COLO668 (cell line): ENCODE measurements around the gene HOXD4.

Experiments used
- DNase-seq: peaks from one replicate; lab custom pipeline; 2025; ENCODE audit not compliant: unreplicated experiment; lab: John Stamatoyannopoulos, UW

HOXD4 gene

GRCh38 chr2:176156807-176157498, 5.6 kb downstream of the HOXD4 start, which contains the start of gene HOXD3:
Gene HOXD3, plus strand, starts transcription at chr2:176157307. Its CDS starts 11,808 bp downstream, at chr2:176169115.
- peak; percentile 45 for DNase-seq

- peak; percentile 86 for DNase-seq
Observed at GRCh38 chr2:176157499-176158185, 6.3 kb downstream of the HOXD4 start.

GRCh38 chr2:176158186-176158591, 6.8 kb downstream of the HOXD4 start:
- DNase-seq: peak; percentile 69

DNA sequence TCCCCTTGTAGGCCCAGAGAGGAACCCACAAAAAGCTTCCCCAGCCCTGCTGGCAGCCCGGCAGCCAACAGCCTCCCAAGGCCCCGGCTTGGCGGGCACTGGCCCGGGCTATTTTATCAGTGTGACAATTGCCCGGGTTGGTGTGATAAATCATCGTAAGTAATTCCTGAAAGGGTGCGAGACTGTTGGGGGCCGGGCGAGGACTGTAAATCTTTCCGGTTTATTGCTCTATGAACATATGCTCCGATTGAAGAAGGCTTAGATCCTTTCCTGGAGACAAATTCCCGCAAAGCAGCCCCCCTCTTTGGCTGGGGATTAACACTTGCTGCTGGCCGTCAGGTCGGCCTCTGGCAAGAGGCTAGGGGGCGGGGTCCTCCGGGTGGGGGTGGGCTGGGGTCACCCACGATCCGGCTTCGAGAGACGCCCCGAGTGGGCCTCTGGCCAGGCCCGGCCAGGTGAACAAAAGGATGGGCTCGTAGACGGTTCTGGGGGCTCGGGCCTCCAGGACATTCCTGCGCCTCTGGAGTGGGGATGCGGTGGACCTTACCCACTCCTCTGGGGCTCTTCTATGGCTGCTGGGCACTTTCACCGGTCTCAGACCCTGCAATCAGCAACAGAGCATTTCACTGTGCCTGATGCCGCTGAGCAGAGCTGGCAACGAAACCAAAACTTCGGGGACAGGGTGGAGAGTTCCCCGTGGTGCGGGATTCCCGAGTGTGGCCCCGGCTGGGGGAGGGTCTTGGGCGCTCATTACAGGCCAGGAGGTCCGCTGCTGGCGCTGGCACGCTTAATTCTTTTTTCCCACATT, 7.7 kb downstream of the HOXD4 start:
- DNase-seq: peak; percentile 46

- no peak for DNase-seq
Observed at GRCh38 chr2:176159663-176160250, 8.4 kb downstream of the HOXD4 start.

DNA sequence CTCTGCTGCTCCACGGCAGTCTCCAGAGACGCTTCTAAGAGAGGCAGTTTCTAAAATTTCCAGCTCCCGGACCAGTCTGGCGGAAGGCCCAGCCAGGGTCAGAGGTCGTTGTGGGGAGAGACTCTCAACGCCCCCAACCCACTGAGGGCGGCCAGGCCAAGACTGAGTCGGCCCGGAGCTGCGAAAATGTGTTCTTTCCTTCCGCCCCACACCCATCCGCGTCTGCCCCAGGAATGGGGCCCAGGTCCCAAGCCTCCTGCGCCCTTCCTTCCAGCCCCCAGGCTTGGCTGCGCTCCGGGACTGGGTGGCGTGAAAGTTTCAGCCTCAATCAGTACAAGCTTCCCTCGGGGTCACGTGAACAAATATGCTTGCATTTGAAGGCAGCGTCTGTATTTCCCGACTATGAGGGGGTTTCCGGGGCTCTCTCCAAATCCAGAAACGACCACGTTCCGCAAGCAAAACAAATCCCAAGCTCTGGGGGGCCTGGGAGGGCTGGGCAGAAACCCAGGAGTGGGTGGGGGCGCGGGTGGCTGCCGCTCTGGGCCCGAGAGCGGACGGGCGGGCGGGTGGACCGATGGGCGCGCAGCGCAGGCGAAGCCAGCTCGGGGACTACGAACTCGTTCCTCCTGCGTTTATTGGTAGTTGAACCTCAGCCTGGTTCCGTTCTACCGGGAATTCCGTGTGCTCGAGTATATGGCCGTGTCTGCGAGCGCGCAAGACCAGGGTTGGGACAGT, 9.1 kb downstream of the HOXD4 start:
- no peak for DNase-seq

GRCh38 chr2:176160986-176161824, 9.9 kb downstream of the HOXD4 start:
- no peak for DNase-seq

DNA sequence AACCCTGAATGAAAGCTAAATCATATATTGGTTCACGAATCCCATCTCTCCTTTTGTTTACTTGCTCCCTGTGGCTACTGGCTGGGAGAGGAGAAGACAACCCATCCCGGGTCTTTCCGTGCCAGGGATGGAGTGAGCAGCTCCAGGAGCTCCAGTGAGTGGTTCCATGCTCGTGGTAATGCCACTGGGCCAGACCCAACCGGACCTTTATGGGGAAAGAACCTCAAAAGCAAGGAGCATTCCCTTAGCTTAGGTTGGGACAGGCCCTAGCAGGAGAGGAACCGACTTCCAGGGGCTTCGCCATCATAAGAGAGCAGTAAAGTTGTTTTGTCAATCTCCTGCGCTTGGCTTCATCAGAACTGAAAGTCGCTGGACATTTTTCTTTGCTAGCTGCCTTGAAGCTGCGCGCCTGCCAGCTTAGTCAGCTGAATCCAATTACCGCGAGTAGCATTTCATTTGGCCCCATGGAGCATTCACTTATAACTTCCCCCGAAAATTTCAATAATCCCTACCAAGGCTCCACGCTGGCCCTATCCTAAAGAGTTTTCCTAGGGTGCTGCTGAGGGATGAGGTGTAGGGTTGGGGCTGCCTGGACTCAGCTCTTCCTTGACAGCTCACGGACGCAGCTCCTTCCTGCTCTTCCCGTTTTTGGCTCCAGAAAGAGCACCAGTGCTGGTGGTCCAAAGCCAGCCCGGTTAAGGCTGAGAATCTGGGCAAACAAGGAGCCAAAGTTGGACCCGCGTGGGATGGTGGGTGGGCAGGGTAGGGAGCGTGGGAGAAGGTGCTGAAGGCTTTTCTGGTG, 10.7 kb downstream of the HOXD4 start:
- DNase-seq: no peak

GRCh38 chr2:176162911-176163671, 11.7 kb downstream of the HOXD4 start:
- DNase-seq: no peak

GRCh38 chr2:176163672-176164056, 12.3 kb downstream of the HOXD4 start:
- DNase-seq: no peak

DNA sequence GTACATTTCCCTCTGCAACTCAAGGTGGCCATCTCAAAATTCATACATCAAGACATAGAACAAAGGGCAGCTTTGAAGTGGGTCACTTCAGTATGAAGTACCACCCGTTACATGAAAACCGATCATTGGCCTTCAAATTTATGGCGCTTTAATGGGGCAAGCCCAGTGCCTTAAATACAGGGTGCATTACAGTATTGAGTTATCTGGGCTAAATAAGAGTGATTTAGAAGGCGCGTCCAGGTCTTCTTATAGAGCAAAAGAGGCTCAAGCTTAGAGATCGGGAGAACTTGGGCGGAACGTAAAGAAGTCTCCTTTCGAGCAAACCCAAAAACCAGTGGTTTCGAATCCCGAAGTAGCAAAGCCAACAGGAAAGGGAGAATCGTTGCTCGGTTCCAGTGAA, 12.9 kb downstream of the HOXD4 start:
- DNase-seq: no peak

- DNase-seq: no peak
Observed at GRCh38 chr2:176164611-176165369, 13.4 kb downstream of the HOXD4 start.

- DNase-seq: no peak
Observed at GRCh38 chr2:176165370-176166050, 14.2 kb downstream of the HOXD4 start.

DNA sequence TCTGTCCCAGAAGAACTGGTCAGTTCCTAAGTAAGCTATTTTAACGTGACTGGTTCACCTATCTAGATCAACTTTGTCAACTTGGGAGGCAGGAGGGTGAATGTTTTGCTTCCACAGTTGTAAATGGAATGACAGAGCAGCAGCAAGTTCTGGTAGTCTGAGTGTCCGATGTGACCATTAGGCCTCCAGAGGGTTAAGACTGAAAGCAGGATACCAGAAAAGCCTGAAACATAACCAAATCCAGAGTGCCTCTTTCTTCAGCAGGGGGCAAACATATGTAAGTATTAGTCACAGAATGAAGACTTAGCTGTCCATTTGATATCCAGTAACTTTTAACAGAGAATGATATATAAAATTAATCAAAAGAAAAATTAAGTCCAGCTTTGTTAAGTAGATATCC, 14.9 kb downstream of the HOXD4 start:
- no peak for DNase-seq

GRCh38 chr2:176167398-176167797, 16.0 kb downstream of the HOXD4 start:
- no peak for DNase-seq

DNA sequence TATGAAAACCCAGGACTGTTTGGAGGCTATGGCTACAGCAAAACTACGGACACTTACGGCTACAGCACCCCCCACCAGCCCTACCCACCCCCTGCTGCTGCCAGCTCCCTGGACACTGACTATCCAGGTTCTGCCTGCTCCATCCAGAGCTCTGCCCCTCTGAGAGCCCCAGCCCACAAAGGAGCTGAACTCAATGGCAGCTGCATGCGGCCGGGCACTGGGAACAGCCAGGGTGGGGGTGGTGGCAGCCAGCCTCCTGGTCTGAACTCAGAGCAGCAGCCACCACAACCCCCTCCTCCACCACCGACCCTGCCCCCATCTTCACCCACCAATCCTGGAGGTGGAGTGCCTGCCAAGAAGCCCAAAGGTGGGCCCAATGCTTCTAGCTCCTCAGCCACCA, 17.8 kb downstream of the HOXD4 start:
- DNase-seq: no peak

DNA sequence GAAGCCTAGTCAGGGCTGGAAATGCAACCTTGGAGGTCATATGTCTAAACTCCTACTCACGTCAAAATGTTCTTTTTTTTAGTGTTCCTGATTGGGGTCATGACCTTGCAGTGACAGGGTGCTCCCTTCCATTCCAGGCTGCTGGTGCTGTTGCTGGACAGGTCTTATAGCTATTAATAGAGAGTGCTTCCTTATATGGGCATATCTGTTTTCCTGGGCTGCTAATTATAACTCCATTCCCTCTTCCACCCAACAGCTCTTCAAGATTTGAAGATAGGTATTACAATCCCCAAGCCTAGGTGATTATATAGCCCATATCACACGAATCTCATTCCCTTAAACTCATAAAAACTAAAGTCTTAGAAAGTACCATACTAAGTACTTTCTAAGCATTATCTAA, 18.4 kb downstream of the HOXD4 start:
- no peak for DNase-seq
